GM12878 (cell line): Measurements from ENCODE around the gene OSBPL2. TPM values are rescaled to one million over a fixed set of nuclear protein-coding genes. Genes with fewer than 3 reads are reported as not detected.

Experiments
- ATAC-seq: fragments of 200-7000 bp; cut with Tn5 transposase; 3 replicates; pipeline ENCODE4 v1.9.1; 2020; ENCODE audit warnings: mild to moderate bottlenecking, moderate library complexity
- BruUV-seq: library from RNA; stranded (reverse); fragments of 400-500 nt; replicated peaks from 2 replicates; lab custom pipeline; 2021; lab: Mats Ljungman, UMichigan
- CTCF ChIA-PET: fragments of 300-600 bp; sonication (Branson Sonifier 250); formaldehyde crosslinking; extraction: SDS; loops from one replicate; lab custom pipeline; 2021; ENCODE audit warnings: inconsistent platforms; lab: Yijun Ruan, JAX
- POLR2A ChIA-PET: fragments of 350-600 bp; formaldehyde crosslinking; extraction: SDS; loops from one replicate; lab custom pipeline; 2021; ENCODE audit warnings: inconsistent platforms; lab: Charles Lee
- RAD21 ChIA-PET: fragments of 300-600 bp; sonication (Branson Sonifier 250); formaldehyde crosslinking; loops from one replicate; lab custom pipeline; 2023; ENCODE audit warnings: antibody characterized with exemption; ENCODE audit not compliant: unreplicated experiment; lab: Charles Lee
- SMC1A ChIA-PET: fragments of 300-600 bp; sonication (Branson Sonifier 250); formaldehyde crosslinking; loops from one replicate; lab custom pipeline; 2023; ENCODE audit not compliant: unreplicated experiment, uncharacterized antibody; lab: Charles Lee
- DNase-seq: peaks from one replicate; pipeline ENCODE4 v3.0.0-alpha.2; 2011; ENCODE audit warnings: low read depth, low spot score
- FAIRE-seq: peaks from 3 replicates; lab custom pipeline; 2011; peaks lifted over from hg19 to GRCh38; lab: Jason Lieb, UNC
- H2AFZ ChIP-seq: 2 replicates; pipeline ENCODE4 v1.6.0; 2011; ENCODE audit warnings: low read depth, low read length, control low read depth; ENCODE audit not compliant: control insufficient read depth
- H3K27ac ChIP-seq: 2 replicates; pipeline ENCODE4 v1.5.1; 2011; ENCODE audit warnings: control low read depth; ENCODE audit not compliant: control insufficient read depth, insufficient read depth
- H3K27me3 ChIP-seq, 2 experiments: replicated peaks in 1 of 2; 2 replicates each; pipeline versions ENCODE4 v1.6.0 to v1.6.1; 2011; ENCODE audit warnings: low read length in 1 of 2; ENCODE audit not compliant: control insufficient read depth in 2 of 2, insufficient read depth in 2 of 2
- H3K36me3 ChIP-seq, 2 experiments: 2 replicates each; pipeline ENCODE4 v1.5.1; 2011; ENCODE audit warnings: low read length in 1 of 2; ENCODE audit not compliant: control insufficient read depth in 2 of 2, insufficient read depth in 2 of 2
- H3K4me1 ChIP-seq: 2 replicates; pipeline ENCODE4 v1.6.1; 2011; ENCODE audit warnings: mild to moderate bottlenecking, low read length, moderate library complexity, mixed read lengths; ENCODE audit not compliant: control insufficient read depth, insufficient read depth
- H3K4me2 ChIP-seq: 2 replicates; pipeline ENCODE4 v1.6.0; 2011; ENCODE audit warnings: control low read depth; ENCODE audit not compliant: control insufficient read depth, insufficient read depth
- H3K4me3 ChIP-seq: fragments of 200-600 bp; sonication (generic); 2 replicates; pipeline ENCODE4 v1.5.1; 2016
- H3K79me2 ChIP-seq: 2 replicates; pipeline ENCODE4 v1.6.0; 2011; ENCODE audit warnings: low read length; ENCODE audit not compliant: control insufficient read depth, insufficient read depth
- H3K9ac ChIP-seq: 2 replicates; pipeline ENCODE4 v1.8.0; 2011; ENCODE audit warnings: low read length, control low read depth, mixed read lengths; ENCODE audit not compliant: control insufficient read depth, insufficient read depth
- H3K9me3 ChIP-seq: replicated peaks from 3 replicates; pipeline ENCODE4 v1.5.1; 2011; ENCODE audit warnings: mild to moderate bottlenecking, low read length; ENCODE audit not compliant: control insufficient read depth, insufficient read depth
- H4K20me1 ChIP-seq: 2 replicates; pipeline ENCODE4 v1.6.0; 2011; ENCODE audit not compliant: control insufficient read depth, insufficient read depth
- CBX3 ChIP-seq: fragments of 200-600 bp; sonication (generic); IDR thresholded peaks from 2 replicates; pipeline ENCODE4 v1.6.1; 2016; ENCODE audit warnings: low read depth, borderline replicate concordance
- ESRRA ChIP-seq: IDR thresholded peaks from 2 replicates; pipeline ENCODE4 v1.6.1; 2012; ENCODE audit warnings: mild to moderate bottlenecking, low read length, improper control_type of control experiment
- IKZF2 ChIP-seq, 2 experiments: fragments of 450-650 bp; IDR thresholded peaks; 2 replicates each; pipeline ENCODE4 v1.6.1; 2017; ENCODE audit warnings: mild to moderate bottlenecking in 2 of 2, moderate library complexity in 2 of 2
- MYB ChIP-seq: fragments of 150-350 bp; IDR thresholded peaks from 2 replicates; pipeline ENCODE4 v1.6.1; 2014; ENCODE audit warnings: mild to moderate bottlenecking, low read depth, low read length, borderline replicate concordance
- NRF1 ChIP-seq: conservative IDR thresholded peaks from 2 replicates; pipeline ENCODE4 v1.6.1; 2011; ENCODE audit warnings: mild to moderate bottlenecking, low read depth, low read length, improper control_type of control experiment
- POLR2AphosphoS5 ChIP-seq: IDR thresholded peaks from 2 replicates; pipeline ENCODE4 v1.6.1; 2011; ENCODE audit warnings: mild to moderate bottlenecking, low read length, inconsistent platforms
- SIN3A ChIP-seq: IDR thresholded peaks from 2 replicates; pipeline ENCODE4 v1.6.1; 2012; ENCODE audit warnings: low read depth, low read length, improper control_type of control experiment
- WGBS: methylation state at CpG from one replicate; pipeline ENCODE4 v1.1.6; 2016; ENCODE audit warnings: low lambda C conversion rate; ENCODE audit not compliant: insufficient replicate concordance, insufficient coverage; ENCODE audit errors: missing lambda C conversion rate; 5-methylcytosine and 5-hydroxymethylcytosine counted together
- in situ Hi-C: fragments of 300-500 bp; cut with MboI; formaldehyde crosslinking; loops from 9 replicates; pipeline ENCODE4 v1.14.3; 2018; ENCODE audit warnings: mixed read lengths
- intact Hi-C: fragments of 100-400 bp; cut with micrococcal nuclease; formaldehyde crosslinking; loops from one replicate; pipeline ENCODE4 v1.14.2; 2022; ENCODE audit not compliant: unreplicated experiment
- polyA plus RNA-seq, 11 experiments: library from polyadenylated mRNA; depleted of rRNA in 4 of 11; unstranded in 6 of 11; stranded (reverse) in 5 of 11; fragments of >200 nt; fragmentation: Nextera tagmentation in 4 of 11; fragmentation: Illumina TruSeq in 1 of 11; extraction: Ambion mirVana in 4 of 11; extraction: Trizol in 1 of 11; gene quantifications; 1 replicate in 1 of 11; 2 replicates in 10 of 11; pipeline versions ENCODE4 v1.2.1 to v1.2.3, GENCODE V29; 2011 to 2016; ENCODE audit warnings: inconsistent platforms in 2 of 11, missing spikeins in 2 of 11, low read depth in 1 of 11
- total RNA-seq, 4 experiments: library from RNA; depleted of rRNA in 3 of 4; stranded (reverse); fragments of >200 nt in 3 of 4; fragmentation: Illumina TruSeq in 1 of 4; extraction: Trizol in 1 of 4; gene quantifications; 2 replicates each; pipeline versions ENCODE4 v1.2.1 to v1.2.3, GENCODE V29; 2013 to 2021
- TF ChIP-seq, protein P1 (sequence below): fragments of 450-650 bp; IDR thresholded peaks from 2 replicates; pipeline ENCODE4 v1.6.1; 2018; ENCODE audit warnings: mild to moderate bottlenecking, low read depth, moderate library complexity; ENCODE audit not compliant: partially characterized antibody

OSBPL2 gene
- total and polyA plus RNA-seq, 10 of the 15 experiments (the other 5 are each of a cell fraction or from before 2014, with no cell fraction given), result 2.8 to 22.3 (median 14.7) TPM

DNA sequence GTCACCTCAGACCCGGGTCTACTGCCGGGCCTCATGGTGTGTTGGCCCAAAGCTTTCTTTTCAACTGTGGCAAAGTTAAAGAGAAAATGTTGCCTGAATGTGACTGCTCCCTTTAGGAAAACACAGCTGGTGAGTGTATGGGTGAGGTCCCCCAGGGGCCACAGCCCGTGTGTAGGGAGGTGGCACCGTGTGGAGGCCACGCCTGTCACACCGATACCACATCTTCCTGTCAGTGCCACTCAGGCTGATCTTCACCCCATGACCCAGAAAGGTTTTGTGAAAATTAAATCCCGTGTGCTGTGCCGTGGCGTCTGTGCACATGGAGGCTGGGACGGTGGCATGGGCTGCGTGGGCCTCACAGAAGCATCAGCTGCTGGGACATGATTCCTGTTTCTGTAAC lies 53.8 kb downstream of the OSBPL2 start:
- no peaks in the 10 kb centered on the region for H3K27me3 ChIP-seq
- no peak overlapping the region for H3K4me3 ChIP-seq
- H4K20me1 ChIP-seq, result no peaks in the 10 kb centered on the region
- no peaks in the 10 kb centered on the region for H3K79me2 ChIP-seq
- no peak for ATAC-seq
- intact Hi-C loops, result no loop called here
- TF ChIP-seq NRF1 (no peak), CBX3 (no peak), ESRRA (no peak), SIN3A (no peak), MYB (no peak), IKZF2 (IDR thresholded peaks at IDR 0.05) (no peak), POLR2AphosphoS5 (no peak)
- TF ChIP-seq, protein P1, sequence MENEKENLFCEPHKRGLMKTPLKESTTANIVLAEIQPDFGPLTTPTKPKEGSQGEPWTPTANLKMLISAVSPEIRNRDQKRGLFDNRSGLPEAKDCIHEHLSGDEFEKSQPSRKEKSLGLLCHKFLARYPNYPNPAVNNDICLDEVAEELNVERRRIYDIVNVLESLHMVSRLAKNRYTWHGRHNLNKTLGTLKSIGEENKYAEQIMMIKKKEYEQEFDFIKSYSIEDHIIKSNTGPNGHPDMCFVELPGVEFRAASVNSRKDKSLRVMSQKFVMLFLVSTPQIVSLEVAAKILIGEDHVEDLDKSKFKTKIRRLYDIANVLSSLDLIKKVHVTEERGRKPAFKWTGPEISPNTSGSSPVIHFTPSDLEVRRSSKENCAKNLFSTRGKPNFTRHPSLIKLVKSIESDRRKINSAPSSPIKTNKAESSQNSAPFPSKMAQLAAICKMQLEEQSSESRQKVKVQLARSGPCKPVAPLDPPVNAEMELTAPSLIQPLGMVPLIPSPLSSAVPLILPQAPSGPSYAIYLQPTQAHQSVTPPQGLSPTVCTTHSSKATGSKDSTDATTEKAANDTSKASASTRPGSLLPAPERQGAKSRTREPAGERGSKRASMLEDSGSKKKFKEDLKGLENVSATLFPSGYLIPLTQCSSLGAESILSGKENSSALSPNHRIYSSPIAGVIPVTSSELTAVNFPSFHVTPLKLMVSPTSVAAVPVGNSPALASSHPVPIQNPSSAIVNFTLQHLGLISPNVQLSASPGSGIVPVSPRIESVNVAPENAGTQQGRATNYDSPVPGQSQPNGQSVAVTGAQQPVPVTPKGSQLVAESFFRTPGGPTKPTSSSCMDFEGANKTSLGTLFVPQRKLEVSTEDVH, result no peak
- no peaks in the 10 kb centered on the region for H3K9me3 ChIP-seq
- H3K27ac ChIP-seq, result no peak overlapping the region
- WGBS, result 85% methylated on average over 11 of the region's 11 CpGs
- no peak for DNase-seq
- no peak for FAIRE-seq
- H2AFZ ChIP-seq, result no peak overlapping the region
- BruUV-seq, result no TSS peak
- CTCF ChIA-PET, result no interaction called here
- POLR2A ChIA-PET, result no interaction called here
- RAD21 ChIA-PET, result no interaction called here
- no peak overlapping the region for H3K4me2 ChIP-seq
- no peaks in the 10 kb centered on the region for H3K4me1 ChIP-seq
- in situ Hi-C loops, result no loop called here
- H3K9ac ChIP-seq, result no peak overlapping the region
- SMC1A ChIA-PET, result no interaction called here
- H3K36me3 ChIP-seq, result peaks cover 6 to 7% of the 10 kb centered on the region in 2 experiments
